ENCODE results near the gene SUSD4. TPM values are rescaled to one million over a fixed set of nuclear protein-coding genes. Genes with fewer than 3 reads are reported as not detected.

SUSD4 gene
- total RNA-seq, 2 donors from 2014 or later: 0.58 to 1.1 TPM

DNA sequence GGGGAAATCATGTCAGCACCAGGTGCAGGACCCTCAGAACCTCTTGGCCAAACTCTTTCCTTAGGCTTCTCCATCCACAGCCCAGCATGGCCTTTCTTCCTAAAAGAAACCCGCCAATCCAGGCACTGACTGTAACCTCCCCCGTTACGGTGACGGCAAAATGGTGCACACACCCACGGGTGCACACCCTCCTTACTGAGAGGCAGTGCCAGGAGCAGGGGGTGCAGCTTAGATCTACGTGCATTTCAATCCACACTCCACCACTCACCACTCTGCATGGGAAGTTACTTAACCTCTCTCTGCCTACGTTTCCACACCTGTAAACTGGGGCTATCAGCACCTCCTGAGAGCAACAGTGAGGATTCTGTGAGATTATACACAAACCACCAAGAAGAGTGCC is 31.0 kb downstream of the SUSD4 start:
- ATAC-seq (replicated peaks in 1 of 2) (no peak), DNase-seq (no peak)
- no peak overlapping the region for H3K4me3 Mint-ChIP-seq
- H3K27ac Mint-ChIP-seq: no peak overlapping the region
- no peaks in the 10 kb centered on the region for H3K36me3 Mint-ChIP-seq (ENCODE audit: insufficient read depth in 2 of 2)
- H3K4me1 Mint-ChIP-seq (ENCODE audit: low read depth): no peaks in the 10 kb centered on the region
- no peaks in the 10 kb centered on the region for H3K9me3 Mint-ChIP-seq
- H3K27me3 Mint-ChIP-seq (ENCODE audit: low read depth): no peaks in the 10 kb centered on the region

DNA sequence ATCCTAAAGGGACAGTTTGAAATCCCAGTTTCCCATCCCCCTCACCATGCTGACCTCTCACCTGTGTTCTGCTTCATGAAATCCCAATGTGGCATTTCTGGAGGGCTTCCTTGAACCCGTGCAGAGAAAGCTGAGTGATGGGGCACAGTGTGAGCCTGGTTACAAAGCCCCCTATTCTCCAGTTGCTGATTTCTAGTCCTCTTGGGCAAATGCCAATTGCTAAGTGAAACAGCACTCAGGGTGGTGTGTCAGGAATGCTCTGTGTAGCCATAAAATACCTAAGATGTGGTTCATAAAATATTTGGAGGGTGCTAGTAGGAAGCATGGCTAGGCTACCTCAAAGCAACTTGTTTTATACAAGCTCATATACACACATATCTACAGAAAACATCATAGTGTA is 32.0 kb downstream of the SUSD4 start:
- DNase-seq (no peak), ATAC-seq (replicated peaks in 1 of 2) (no peak)
- Mint-ChIP-seq H3K27ac (no peak overlapping the region), H3K27me3 (ENCODE audit: low read depth) (no peaks in the 10 kb centered on the region), H3K4me1 (ENCODE audit: low read depth) (no peaks in the 10 kb centered on the region), H3K4me3 (no peak overlapping the region), H3K36me3 (ENCODE audit: insufficient read depth in 2 of 2) (no peaks in the 10 kb centered on the region), H3K9me3 (no peaks in the 10 kb centered on the region)

DNA sequence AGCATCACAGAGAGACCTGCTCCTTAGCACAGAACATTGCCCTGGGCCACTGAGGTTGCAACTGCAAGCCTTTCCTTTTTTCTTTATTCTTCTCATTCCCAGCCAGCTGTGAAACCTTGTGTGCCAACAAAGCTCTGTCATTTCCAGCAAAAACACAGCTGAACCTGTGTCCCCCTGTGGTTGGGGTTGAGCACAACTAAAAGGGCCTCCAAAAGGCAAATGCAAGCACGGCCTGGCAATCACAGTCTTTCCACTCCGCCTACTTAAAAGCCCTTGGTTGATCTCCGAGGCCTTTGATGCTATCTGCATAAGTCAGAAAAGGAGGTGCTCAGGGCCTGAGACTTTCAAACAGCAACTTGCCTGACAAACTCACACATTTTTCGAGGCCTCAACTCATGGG is 32.7 kb downstream of the SUSD4 start:
- no peaks in the 10 kb centered on the region for H3K27me3 Mint-ChIP-seq (ENCODE audit: low read depth)
- H3K27ac Mint-ChIP-seq: no peak overlapping the region
- no peaks in the 10 kb centered on the region for H3K9me3 Mint-ChIP-seq
- ATAC-seq (replicated peaks in 1 of 2) (peak in 1 of 2 donors; percentile 33), DNase-seq (no peak)
- no peaks in the 10 kb centered on the region for H3K4me1 Mint-ChIP-seq (ENCODE audit: low read depth)
- H3K36me3 Mint-ChIP-seq (ENCODE audit: insufficient read depth in 2 of 2): no peaks in the 10 kb centered on the region
- no peak overlapping the region for H3K4me3 Mint-ChIP-seq

DNA sequence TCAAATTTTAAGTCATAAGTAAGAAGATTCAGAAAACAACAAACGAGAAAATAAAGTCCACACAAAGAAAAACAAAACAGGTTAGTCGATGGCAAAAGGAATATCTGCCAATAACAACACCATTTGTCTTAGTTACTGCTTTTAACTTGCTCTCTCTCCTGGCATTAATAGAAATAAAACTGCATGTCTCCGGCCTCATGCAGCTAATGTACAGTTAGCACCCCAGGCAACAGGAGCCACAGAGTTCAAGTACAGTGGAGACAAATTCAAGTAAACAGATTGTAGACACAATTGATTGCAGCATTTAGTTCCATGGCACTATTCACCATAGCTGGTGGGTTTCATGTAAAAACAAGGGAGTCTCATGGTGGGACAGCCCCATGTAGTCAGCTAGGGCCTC is 33.5 kb downstream of the SUSD4 start:
- DNase-seq: no peak
- H3K4me1 Mint-ChIP-seq (ENCODE audit: low read depth): no peaks in the 10 kb centered on the region
- no peak overlapping the region for H3K4me3 Mint-ChIP-seq
- H3K27me3 Mint-ChIP-seq (ENCODE audit: low read depth): no peaks in the 10 kb centered on the region
- no peak overlapping the region for H3K27ac Mint-ChIP-seq
- ATAC-seq (replicated peaks in 1 of 2): no peak
- H3K36me3 Mint-ChIP-seq (ENCODE audit: insufficient read depth in 2 of 2): no peaks in the 10 kb centered on the region
- H3K9me3 Mint-ChIP-seq: no peaks in the 10 kb centered on the region

DNA sequence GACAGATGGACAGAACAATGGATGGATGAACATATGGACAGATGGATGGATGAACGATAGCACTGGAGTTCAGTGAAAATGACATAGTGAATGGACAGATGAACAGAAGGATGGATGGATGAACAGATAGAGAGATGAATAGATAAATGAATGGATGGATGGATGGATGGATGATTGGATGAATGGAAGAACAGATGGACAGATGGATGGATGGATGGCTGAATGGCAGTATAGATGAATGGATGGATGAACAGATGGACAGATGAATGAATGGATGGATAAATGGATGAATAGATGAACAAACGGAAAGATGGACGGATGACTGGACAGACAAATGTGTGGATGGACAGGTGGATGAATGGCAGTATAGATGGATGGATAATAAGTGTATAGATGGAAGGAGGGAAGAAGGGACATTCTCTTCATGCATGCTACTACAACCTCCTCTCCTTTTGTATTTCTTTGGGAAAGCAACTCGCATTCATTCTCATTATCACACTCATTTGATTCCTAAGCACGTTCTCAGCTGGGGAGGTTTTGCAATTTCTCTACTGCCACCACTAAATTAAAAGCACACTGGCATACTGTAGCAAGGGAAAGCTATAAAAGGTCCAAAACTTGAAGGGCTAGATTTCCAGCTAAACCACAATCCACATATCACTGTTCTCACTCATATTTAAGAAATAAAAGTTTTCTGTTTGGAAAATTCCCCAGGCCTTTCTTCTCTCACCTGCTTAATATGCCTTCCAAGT is 34.1 kb downstream of the SUSD4 start:
- no peak overlapping the region for H3K27ac Mint-ChIP-seq
- no peak for ATAC-seq (replicated peaks in 1 of 2)
- H3K4me1 Mint-ChIP-seq (ENCODE audit: low read depth): no peaks in the 10 kb centered on the region
- no peak overlapping the region for H3K4me3 Mint-ChIP-seq
- no peak for DNase-seq
- no peaks in the 10 kb centered on the region for H3K9me3 Mint-ChIP-seq
- H3K27me3 Mint-ChIP-seq (ENCODE audit: low read depth): no peaks in the 10 kb centered on the region
- H3K36me3 Mint-ChIP-seq (ENCODE audit: insufficient read depth in 2 of 2): no peaks in the 10 kb centered on the region

DNA sequence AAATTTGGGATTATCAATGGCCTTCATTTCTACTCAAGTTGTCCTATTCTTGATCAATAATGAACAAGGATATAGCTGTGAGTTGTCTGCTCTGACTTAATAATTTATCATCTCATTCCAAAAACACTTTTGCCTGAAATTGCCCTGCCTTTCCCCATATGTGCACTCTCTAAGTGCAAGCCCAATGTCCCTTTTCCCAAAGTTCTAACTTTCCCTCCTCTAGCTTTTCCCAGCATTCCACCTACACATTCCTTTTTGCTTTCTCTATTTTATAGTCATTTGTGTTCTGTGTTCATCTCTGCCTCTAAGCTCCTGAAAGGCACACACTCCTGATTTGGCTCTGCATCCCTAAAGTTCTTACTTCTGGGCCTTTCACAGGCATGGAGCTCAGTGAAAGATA is 34.7 kb downstream of the SUSD4 start:
- Mint-ChIP-seq H3K9me3 (no peaks in the 10 kb centered on the region), H3K4me3 (no peak overlapping the region), H3K36me3 (ENCODE audit: insufficient read depth in 2 of 2) (no peaks in the 10 kb centered on the region), H3K4me1 (ENCODE audit: low read depth) (no peaks in the 10 kb centered on the region), H3K27ac (no peak overlapping the region), H3K27me3 (ENCODE audit: low read depth) (no peaks in the 10 kb centered on the region)
- DNase-seq (no peak), ATAC-seq (replicated peaks in 1 of 2) (no peak)

DNA sequence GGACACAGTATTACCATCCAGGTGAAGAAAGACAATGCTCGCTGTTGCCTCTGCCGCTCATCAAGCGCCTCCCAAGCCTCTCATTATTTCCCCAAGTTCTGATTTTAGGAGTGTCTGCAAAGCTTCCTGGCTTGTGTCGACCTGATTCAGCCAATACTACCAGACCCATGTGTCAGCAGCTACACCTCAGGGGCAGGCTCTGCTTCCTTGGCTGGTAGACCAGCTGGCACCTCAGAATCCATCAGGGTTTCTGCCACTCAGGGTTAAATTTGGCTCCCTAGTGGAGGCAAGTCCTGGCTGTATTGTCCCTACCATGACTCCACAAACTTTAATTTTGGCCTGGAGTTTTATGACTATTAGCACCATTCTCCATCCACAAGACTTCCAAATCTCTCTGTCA is 35.4 kb downstream of the SUSD4 start:
- no peaks in the 10 kb centered on the region for H3K9me3 Mint-ChIP-seq
- H3K4me3 Mint-ChIP-seq: no peak overlapping the region
- H3K36me3 Mint-ChIP-seq (ENCODE audit: insufficient read depth in 2 of 2): no peaks in the 10 kb centered on the region
- H3K4me1 Mint-ChIP-seq (ENCODE audit: low read depth): peaks cover 6% of the 10 kb centered on the region
- no peak overlapping the region for H3K27ac Mint-ChIP-seq
- ATAC-seq (replicated peaks in 1 of 2) (no peak), DNase-seq (no peak)
- no peaks in the 10 kb centered on the region for H3K27me3 Mint-ChIP-seq (ENCODE audit: low read depth)

DNA sequence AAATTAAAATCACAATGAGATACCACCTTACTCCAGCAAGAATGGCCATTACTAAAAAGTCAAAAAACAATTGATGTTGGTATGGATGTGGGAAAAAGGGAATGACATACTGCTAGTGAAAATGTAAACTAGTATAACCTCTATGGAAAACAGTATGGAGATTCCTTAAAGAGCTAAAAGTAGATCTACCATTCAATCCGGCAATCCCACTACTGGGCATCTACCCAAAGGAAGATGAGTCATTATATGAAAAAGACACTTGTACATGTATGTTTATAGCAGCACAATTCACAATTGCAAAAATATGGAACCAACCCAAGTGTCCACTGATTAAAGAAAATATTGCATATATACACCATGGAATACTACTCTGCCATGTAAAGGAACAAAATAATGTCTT is 37.2 kb downstream of the SUSD4 start:
- ATAC-seq (replicated peaks in 1 of 2) (no peak), DNase-seq (no peak)
- Mint-ChIP-seq H3K36me3 (ENCODE audit: insufficient read depth in 2 of 2) (no peaks in the 10 kb centered on the region), H3K9me3 (no peaks in the 10 kb centered on the region), H3K4me1 (ENCODE audit: low read depth) (peaks cover 21% of the 10 kb centered on the region), H3K27ac (no peak overlapping the region), H3K27me3 (ENCODE audit: low read depth) (no peaks in the 10 kb centered on the region), H3K4me3 (no peak overlapping the region)

DNA sequence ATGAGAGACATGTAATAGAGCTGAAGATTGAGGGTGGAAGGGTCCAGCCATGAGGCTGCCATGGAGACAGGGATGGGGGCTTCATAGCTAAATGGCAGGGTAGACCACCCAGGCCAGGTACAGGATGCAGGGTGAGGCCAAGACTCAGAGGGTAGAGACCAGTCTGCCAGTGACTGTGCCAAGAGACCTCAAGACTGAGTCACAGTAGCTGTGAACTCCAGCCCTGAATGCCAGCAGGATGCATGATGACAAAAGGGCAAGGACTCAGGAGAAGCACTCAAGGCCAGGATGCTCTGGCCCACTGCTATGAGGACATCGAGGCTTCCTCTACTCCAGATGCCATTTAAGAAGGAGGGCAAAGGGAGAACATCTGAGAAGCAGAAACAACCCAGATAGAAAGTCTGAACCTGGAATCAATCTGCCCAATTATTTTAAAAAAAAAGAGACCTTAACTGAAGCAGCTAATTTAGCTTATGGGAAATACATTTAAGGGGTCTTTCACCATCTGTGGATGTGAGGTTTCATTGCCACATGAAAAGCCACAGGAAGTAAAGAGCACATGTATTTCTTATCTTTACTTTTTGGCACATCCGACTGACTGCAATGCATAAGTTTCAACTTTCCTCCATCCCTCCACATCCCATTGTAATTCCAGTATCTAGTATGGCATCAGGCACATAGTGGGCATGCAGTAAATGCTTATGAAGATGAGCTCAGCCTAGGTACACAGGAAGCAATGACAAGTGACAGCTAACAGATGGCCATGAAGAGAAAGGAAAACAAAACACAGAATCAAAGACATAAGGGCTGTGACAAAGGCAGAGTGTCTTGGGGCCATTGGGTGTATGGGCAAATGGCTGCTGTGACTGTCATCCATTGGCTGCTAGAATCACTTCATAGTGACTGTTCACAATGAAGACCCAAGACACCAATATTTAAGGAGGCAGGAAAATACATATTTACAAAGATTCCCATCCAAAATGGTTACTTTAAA is 40.2 kb downstream of the SUSD4 start:
- Mint-ChIP-seq H3K27me3 (ENCODE audit: low read depth) (no peaks in the 10 kb centered on the region), H3K27ac (peak overlapping the region; percentile 47), H3K4me1 (ENCODE audit: low read depth) (peaks cover 21% of the 10 kb centered on the region), H3K4me3 (peak overlapping the region in 1 of 2 donors; percentile 38), H3K36me3 (ENCODE audit: insufficient read depth in 2 of 2) (no peaks in the 10 kb centered on the region), H3K9me3 (no peaks in the 10 kb centered on the region)
- DNase-seq (peak in 1 of 2 donors; percentile 3), ATAC-seq (replicated peaks in 1 of 2) (peak; percentile 65 to 72)

DNA sequence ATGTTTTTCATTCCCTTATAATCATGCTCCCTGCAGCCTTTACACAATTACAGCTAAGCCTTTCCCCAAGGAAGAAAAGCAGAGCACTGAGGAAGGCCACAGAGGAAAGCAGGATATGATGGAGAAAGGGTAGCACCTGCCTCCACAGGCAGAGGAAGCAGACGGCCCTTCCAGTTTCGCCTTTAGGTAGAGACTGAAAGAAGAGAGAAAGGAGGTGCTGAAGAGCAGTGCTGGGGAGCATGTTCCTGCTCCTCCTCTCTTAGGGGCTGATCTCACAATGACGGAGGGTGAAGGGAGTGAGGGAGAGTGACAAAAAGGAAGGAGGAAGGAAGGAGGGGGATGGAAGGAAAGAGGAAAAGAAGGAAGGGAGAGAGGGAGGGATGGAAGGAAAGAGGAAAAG is 41.1 kb downstream of the SUSD4 start:
- no peaks in the 10 kb centered on the region for H3K36me3 Mint-ChIP-seq (ENCODE audit: insufficient read depth in 2 of 2)
- no peak overlapping the region for H3K27ac Mint-ChIP-seq
- no peaks in the 10 kb centered on the region for H3K9me3 Mint-ChIP-seq
- ATAC-seq (replicated peaks in 1 of 2) (no peak), DNase-seq (no peak)
- peaks cover 21% of the 10 kb centered on the region for H3K4me1 Mint-ChIP-seq (ENCODE audit: low read depth)
- H3K27me3 Mint-ChIP-seq (ENCODE audit: low read depth): no peaks in the 10 kb centered on the region
- H3K4me3 Mint-ChIP-seq: peak overlapping the region in 1 of 2 donors; percentile 27

DNA sequence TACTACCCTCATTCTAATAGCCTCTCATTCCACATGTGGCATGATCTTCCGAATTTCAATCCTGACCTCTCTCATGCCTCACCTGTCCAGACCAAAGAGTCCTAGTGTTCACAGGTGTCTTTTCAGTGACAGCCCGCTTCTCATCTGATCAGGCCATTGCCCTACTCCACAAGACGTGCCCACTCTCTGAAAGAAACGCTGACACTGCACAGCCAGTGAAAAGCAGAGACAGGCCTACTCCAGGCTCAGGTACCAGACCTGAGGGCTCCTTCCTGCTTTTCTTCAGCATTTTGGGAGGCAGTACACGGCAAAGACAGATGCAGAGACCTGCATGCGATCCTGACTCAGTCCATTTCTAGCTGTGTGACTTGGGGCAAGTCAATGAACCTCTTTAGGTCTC is 43.0 kb downstream of the SUSD4 start:
- peaks cover 21% of the 10 kb centered on the region for H3K4me1 Mint-ChIP-seq (ENCODE audit: low read depth)
- ATAC-seq (replicated peaks in 1 of 2): no peak

DNA sequence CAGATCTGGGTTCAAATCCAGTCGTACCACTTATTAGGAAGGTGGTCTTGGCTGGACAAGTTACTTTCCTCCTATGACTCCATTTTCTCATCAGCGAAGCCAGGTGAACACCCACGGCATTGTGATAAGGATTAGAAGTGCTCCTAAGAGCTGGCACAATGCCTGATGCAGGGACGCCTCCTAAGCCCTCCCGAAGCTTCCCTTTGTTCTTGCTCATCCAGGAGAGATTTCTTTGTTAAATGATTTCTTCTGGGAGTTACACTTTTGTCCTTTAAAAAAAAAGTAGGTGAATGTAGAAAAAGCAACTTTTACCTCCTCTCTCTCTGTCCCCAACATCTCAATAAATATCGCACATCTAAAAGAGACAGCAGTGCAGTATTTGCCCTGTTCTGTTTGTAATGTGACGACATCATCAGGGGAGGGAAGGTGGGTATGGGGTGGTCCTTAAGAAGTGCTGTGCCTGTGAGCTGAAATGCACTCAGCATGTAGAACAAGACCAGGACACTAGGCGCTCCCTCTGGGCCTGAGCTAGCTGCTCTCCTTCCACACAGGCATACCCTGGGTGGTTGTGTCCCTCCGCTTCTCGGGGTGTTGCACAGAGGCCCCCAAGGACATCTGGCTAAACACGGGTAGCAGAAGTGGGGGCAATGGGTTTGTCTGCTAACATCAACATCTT is 43.9 kb downstream of the SUSD4 start:
- H3K27me3 Mint-ChIP-seq (ENCODE audit: low read depth): no peaks in the 10 kb centered on the region
- DNase-seq: no peak
- peaks cover 21% of the 10 kb centered on the region for H3K4me1 Mint-ChIP-seq (ENCODE audit: low read depth)

More for the DNA sequence above, 43.0 kb downstream of the SUSD4 start:
- Mint-ChIP-seq H3K27me3 (ENCODE audit: low read depth) (no peaks in the 10 kb centered on the region), H3K36me3 (ENCODE audit: insufficient read depth in 2 of 2) (no peaks in the 10 kb centered on the region), H3K27ac (no peak overlapping the region), H3K4me3 (no peak overlapping the region), H3K9me3 (no peaks in the 10 kb centered on the region)
- no peak for DNase-seq

DNA sequence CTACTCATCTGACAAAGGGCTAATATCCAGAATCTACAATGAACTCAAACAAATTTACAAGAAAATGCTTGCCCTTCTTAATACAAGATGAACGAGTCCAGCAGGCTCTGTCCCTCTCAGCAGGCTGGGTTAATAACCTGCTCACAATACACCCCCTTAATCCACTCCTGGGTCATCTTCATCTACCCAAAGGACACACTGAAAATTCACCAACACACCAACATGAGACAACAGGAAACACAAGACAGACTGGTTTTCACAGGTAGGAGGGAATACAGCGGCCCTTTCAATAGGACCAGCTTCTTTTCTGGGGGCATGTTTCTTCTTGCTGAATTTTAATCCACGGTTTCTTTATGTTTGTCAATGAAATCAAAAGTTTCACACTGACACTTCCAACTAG is 44.6 kb downstream of the SUSD4 start:
- Mint-ChIP-seq H3K4me1 (ENCODE audit: low read depth) (peaks cover 21% of the 10 kb centered on the region), H3K9me3 (no peaks in the 10 kb centered on the region), H3K27ac (no peak overlapping the region), H3K36me3 (ENCODE audit: insufficient read depth in 2 of 2) (no peaks in the 10 kb centered on the region), H3K4me3 (no peak overlapping the region), H3K27me3 (ENCODE audit: low read depth) (no peaks in the 10 kb centered on the region)
- no peak for DNase-seq
- ATAC-seq (replicated peaks in 1 of 2): no peak

More for the DNA sequence above, 43.9 kb downstream of the SUSD4 start:
- no peak for ATAC-seq (replicated peaks in 1 of 2)
- Mint-ChIP-seq H3K27ac (no peak overlapping the region), H3K9me3 (no peaks in the 10 kb centered on the region), H3K4me3 (no peak overlapping the region), H3K36me3 (ENCODE audit: insufficient read depth in 2 of 2) (no peaks in the 10 kb centered on the region)
